COLO668 (cell line): ENCODE results near the gene GALNT16.
A peak's percentile ranks its signal among the peaks of the same experiment; 100 is the strongest.

Experiments used
- DNase-seq: peaks from one replicate; lab custom pipeline; 2025; ENCODE audit not compliant: unreplicated experiment; lab: John Stamatoyannopoulos, UW

GALNT16 gene

DNA sequence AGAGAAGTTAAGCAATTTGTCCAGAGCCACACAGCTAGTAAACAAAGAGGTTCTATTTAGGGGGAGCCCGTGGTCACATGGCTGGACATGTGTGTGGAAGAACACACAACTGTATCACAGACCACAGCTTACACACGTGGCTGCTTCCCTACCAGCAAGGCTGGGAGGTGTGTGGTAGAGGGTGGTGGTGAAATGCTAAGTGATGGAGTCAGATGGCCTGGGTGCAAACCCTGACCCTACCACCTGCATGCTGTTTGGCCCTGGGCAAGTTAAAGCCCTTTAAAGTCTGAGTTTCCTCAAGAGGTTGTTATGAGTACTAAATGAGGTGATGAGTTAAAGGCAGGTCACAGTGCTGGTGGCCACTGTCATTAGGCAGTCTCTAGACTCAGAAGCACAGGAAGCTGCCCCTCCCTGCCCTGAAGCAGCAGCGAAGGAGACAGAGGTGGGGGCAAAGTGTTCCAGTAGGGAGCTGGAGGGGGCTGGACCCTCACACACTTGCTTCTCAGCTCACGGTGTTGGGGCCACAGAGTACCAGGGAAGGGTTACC is 73.9 kb downstream of the GALNT16 start:
- DNase-seq = no peak

DNA sequence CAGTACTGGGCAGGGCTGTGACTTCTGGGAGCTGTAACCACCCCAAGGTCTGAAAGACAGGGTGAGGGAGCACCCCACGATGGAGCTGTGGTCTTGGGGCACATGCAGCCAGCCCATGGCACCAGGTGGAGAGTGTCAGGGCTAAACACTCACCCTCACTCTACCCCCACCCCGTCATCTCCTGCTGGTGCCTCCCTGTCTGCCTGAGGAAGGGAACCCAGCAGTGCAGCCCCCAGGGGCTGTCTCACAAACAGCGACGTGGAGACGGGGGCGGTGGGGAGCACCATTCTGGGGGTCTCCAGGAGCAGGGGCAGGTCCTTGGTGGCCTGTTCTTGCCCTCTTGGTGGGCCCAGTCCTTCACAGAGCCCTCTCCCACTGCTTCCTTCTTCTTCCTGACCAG is 74.6 kb downstream of the GALNT16 start:
- no peak for DNase-seq

DNA sequence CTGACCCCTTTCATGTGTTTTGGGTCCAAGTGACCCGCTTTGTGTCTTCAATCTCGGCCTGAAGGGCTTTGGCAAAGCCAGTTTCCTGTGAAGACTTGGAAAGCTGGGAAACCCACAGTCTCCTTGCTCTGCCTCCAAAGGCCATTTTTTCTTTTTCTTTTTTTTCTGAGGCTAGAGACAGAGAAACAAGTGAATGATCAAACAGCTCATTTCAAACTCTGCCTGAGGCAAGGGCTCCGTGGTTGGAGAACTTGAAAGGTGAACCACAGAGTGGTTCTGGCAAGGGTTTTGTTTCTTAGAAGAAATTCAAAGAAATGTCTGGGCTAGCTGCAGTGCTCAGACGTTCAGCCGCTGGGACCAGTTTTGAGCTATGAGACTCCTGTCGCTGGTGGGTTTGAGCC is 75.4 kb downstream of the GALNT16 start:
- DNase-seq = no peak

DNA sequence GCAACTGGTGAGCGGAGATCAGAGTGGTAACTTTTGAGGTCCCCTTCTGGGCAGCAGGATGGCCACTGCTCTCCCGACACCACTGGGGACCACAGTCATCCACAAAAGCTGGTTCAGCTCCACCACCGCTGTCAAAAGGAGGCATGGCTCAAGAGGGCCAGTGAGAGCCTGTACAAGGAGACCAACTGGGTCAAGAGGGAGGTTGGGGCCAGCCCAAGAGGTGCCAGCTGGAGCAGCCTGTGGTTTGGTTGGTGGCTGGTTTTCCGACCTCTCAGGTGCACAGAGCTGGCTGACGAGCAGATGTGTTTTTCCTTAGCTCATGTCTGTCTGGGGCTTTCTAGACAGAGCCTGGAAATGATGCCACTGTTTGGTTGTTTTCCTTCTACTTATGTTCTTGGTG is 78.0 kb downstream of the GALNT16 start:
- DNase-seq = no peak

DNA sequence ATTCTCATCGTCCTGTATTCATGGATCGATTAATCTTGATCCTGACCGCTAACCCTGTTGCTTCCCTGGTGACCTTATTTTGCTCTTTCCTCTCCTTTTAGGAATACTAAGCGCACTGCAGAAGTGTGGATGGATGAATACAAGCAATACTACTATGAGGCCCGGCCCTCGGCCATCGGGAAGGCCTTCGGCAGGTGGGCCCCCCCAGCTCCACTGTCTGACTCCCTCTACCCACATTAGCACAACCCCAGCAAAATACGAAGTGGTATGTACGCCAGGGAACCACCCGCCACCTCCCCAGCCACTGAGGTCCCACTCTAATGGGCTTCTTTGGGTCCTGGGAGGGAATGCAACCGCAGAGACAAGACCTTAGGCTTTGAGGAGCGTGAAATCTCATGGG is 79.5 kb downstream of the GALNT16 start:
- DNase-seq = no peak

DNA sequence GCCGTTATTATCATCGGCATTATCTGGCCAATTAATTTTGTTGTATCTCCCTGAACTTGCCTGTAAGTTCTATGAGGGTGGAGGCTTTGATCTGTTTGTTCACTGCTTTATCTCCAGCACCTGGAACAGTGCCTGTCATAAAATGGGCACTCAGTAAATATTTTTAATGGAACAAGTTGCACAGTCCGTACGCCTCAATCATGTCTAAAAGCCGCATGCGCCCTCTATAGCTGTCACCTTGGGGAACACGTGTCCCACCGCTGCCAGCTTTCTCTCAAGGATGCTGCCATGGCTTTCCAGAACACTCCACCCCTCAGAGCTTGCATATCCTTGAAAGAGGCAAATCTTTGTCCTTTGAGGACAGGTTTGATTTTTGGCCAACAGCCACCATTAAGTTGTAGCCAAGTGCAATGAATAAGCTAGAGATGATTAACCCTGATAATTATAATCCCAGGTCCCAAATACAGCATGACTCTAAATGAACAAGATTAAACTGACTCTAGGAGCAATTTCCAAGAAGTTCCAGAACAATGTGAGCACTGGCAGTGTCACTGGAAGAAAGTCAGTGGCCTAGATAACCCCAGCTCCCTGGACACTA is 83.1 kb downstream of the GALNT16 start:
- DNase-seq = no peak

DNA sequence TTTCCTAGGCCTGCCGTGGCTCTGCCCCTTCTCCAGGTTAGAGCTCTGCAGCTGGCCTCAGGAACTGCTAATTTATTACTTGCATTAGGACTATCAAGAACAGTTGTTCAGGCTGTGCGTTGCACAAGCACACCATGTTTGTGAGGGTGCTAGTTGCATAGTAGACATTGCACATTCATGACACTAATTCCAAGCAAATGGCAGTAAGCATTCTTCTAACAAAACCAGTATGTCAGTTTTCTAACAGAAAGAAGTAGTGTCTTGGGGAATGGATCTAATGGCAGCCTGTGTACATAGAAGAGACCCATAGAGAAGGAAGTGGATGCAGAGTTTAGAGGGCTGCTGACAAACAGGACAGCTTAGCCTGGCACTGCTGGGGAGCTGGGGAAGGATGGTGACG is 84.2 kb downstream of the GALNT16 start:
- DNase-seq = no peak

DNA sequence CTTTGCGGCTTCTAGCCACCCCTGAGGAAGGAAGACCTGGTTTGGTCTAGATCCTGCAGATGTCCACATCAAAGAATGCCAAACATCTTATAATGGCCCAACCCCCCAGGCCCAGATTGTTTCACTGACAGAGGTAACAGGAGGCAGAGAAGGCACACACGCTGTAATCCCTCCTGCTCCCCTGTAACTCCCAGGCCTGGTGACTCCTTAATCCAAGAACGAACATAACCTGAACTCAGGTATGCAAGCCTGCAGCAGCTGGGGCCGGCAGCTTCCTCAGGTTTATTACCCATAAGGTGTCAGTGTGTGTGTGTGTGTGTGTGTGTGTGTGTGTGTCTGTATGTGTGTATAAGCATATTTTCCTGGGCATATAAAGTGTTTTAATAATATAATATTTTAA is 85.4 kb downstream of the GALNT16 start:
- no peak for DNase-seq

DNA sequence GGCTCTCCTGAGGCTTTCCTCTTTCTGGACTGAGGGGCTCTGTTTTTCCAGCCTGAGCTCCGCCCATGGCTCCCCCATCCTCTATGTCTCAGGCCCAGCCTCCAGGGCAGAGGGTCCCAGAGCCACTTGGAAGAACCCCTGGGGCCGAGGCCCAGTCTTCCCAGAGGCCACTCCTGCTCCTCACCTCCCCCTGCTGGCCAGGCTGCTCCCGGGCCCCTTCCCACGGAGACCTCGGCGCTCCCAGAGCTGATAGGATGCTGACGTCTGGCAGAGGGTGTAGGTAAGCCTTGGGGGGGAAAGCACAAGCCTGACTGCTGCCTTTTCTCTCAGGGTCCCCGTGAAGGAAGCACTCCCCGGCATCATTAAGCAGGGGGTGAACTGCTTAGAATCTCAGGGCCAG is 86.8 kb downstream of the GALNT16 start:
- DNase-seq = peak; percentile 53

DNA sequence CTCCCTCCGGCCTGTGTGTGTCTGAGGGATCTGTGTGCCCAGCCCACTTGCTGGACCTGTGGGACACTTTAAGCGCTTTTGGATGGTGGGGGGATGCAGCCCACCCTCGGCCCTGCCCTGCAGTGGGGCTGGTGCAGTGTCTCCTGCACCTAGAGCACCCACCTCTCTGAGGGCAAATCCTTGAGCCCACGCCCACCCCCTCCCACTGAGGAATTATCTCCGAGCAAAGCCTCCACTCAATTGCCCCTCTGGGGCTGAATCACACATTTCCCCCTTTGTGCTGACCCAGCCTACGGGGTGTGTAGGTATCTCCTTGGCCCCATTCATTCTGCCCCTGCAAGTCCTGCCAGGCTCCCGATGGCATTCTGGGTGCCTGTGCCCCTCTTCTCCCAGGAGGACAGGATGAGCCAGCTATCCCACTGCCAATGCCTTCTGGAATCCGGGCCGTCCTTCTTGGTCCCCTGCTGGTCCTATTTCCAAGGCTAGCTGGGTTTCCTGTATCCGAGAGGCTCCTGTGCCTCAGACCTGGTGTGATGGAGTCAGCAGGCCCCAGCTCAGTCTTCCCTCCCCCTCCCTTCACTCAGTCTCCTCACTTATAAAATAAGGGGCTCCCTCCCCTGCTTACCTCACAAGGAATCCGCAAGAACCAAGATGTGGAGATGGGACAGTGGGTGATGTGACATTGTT is 89.3 kb downstream of the GALNT16 start:
- no peak for DNase-seq

DNA sequence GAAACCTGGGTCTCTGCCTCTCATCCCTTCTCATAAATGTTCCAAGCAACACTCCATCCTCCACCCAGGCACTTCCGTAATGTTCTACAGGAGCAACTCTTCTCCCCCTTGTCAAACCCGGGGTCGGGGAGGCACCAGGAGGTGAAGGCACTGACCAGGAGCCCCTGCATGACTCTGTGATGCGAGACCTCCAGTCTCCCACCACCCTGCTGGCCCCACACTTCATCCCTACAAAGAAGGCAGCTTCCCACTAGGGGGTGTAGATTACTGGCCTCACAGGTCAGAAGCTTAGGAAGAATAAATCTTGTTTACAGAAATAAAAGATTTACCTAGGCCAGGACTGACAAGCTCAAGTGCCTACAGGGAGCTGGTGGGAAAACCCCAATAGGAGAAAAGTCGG is 90.9 kb downstream of the GALNT16 start:
- no peak for DNase-seq

DNA sequence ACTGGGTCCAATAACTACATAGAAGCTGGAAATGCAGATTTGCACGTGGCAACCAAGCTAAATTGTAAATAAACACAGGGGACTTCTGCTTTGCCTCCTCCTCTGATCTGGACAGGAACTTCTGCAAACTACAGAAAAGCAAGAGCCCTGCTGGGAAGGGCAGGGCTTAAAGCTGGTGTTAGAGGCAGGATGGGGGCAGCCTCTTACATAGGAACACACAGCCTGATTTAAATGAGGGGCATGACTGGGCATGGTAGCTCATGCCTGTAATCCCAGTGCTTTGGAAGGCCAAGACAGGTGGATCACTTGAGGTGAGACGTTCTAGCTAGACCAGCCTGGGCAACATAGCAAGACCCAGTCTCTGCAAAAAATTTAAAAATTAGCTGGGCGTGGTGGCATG is 91.4 kb downstream of the GALNT16 start:
- no peak for DNase-seq

DNA sequence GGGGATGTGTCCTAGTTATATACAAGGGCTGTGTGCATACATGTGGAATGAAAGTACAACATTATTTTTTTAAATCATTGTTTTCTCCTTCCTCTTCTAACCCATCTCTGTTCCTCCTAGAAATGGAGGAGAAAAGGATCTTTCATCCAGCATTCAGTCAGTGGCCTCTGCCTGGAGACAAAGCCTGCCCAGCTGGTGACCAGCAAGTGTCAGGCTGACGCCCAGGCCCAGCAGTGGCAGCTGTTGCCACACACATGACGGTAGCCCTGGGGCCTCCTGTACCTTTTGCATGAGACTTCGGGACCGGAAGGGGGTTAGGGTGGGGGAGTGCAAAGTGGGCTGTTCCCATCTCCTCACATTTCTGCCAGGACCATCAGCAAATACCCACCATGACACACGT is 92.0 kb downstream of the GALNT16 start:
- no peak for DNase-seq

DNA sequence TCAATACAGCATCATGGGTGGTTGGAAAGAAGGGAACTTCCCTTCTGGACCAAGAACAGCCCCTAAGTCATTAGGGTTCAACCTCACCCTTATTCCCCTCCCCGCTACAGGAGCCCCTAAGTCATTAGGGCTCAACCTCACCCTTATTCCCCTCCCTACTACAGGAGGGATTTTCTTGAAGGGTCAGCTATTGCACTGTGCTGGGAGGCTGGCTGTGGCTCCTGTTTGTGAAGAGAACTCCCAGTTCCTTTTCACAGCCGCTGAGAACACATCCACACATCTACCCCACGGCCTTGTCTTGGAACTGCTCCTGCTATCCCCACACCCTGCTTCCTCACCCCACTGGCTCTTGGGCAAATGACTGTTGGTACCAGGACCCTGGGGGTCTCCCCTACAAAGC is 93.2 kb downstream of the GALNT16 start:
- DNase-seq = no peak

DNA sequence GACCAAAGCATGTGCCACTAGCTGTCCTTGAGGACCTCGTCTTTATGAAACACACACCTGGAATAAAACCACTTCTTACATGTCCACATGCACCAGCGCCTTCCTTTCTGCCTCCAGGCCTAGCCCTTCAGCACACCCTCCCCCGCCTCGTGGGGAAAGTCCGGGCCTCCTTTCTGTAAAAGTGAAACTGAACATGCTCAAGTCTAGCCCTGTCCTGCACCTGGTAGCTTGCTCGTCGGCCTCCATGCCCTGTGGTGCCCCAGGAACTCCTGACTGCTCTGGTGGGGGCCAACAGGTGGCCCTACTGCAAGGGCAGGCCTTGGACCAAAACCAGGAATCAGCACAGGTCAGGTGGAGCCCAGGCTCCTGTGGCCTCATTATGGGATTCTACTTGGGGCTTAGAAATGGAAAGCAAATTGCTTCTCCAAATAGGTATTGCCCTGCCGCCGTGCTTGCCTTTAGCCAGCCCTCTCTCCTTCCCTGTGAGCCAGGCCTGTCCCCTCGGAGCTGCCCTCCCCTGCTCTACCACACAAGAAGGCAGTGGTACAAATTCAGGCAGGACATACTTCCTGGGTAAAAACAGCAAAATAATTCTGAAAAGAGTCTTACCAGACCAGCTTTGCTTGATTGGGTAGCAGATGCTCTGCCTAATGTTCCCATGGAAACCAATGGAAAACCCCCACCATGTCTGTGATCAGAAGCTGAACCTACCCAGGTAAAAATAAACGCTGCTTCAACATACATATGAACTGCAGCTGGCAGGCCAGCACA is 94.6 kb downstream of the GALNT16 start:
- DNase-seq = peak; percentile 59

DNA sequence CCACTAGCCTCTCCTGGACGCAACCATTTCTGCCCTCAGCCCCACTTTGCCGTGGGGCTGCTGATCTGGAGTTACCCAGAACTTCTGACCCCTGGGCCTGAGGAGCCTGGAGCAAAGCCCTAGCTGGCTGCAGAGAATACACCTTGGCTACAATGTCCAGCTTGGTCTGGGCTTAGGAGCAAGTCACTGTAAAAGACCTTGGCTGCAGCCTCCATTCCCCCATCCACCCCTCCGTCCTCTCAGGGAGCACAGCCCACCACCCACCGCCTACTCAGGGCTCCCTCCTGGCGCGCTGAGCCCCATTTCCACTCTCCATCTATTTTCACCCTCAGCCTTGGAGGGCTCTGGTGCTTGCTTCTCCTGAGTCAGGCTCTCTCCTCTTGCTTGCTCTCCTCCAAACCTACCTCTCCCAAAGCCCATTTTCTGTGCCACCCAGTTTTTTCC is 95.2 kb downstream of the GALNT16 start:
- DNase-seq = no peak

DNA sequence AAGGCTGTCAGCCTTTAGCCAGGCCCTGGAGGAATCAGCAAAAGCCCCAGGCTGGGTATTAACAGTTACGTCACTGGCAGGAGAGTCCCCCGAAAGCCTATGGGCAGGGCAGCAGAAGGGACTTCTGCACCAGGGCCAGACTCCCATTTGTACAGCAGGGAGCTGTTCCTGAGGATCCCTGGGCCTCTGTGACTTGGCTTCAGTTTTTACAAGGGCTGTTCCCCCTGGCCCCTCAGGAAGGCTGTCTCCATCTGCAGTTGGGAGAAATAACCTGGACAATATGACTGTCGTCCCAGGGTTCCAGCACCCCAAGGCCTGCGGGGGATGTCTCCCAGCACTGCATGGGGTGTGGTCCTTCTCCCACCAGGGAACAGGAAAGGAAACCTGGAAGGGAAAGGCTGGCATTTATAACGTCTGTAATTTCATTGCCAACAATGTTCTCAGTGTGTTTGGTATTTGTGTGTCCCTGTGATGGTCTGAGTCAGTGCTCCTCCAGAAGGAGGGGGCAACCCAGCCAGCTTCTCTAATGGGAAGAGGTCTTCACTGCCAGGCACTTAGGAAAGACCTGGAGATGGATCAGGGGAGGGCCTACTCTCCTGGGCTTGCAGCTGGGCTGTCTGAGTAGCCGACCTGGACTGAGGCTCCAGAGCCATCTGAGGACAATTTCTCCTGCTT is 95.8 kb downstream of the GALNT16 start:
- no peak for DNase-seq

DNA sequence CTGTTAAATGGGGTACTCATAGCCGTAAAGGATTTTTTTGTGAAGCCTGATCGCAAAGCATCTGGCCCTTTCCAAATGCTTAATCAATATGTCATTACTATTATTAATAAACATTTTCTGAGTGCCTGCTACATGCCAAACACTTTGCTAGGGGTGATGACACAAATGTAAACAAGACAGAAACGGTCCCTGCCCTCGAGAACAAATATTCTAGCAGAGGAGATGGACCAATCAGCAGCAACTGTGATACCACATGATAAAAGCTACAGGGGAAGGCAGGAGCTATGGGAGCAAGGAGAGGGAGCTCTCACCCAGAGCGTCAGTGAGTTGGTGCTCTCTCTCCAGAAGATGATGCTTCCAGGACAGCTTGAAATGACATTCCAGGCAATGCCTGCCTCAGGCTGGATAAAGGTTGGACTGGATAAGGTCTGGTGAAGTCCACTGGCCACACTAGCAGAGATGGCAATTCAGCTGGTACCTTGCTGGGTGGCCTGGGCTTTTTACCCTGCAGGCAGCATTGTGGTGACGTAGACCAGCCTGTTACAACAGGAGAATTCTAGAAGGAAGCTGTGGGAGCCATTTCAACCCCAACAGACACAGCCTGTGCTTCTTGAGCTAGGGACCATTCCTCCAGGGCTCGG is 97.1 kb downstream of the GALNT16 start:
- DNase-seq = no peak

DNA sequence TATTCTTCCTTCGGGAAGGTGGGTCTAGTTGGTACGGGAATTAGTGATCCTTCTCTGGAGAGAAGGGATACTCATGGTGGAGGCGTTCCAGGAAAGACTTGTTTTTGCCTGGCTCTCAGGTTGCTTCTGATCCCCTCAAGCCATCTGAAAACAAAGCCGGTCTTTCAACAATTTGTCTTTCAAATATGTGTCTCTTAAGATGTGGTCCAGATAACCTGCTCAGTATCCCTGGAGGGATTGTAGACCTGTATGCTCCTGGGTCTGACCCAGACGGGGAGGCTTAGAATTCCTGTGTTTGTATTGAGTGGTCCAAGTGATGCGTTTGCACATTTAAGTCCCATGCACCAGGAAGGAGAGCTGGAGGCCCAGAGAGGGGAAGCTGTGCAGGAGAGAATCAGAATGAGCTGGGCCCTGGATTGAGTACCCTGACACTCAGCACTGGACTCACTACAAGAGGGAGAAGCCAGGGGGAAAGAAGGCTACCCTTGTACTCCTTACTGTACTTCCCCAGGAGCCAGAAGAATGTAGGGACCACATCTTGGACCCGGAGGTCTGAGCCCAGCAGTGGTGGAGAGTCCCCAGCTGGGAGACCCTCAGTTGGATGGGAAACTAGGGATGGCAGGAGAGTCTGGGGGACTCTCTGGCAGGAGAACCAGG is 97.7 kb downstream of the GALNT16 start:
- DNase-seq = no peak

DNA sequence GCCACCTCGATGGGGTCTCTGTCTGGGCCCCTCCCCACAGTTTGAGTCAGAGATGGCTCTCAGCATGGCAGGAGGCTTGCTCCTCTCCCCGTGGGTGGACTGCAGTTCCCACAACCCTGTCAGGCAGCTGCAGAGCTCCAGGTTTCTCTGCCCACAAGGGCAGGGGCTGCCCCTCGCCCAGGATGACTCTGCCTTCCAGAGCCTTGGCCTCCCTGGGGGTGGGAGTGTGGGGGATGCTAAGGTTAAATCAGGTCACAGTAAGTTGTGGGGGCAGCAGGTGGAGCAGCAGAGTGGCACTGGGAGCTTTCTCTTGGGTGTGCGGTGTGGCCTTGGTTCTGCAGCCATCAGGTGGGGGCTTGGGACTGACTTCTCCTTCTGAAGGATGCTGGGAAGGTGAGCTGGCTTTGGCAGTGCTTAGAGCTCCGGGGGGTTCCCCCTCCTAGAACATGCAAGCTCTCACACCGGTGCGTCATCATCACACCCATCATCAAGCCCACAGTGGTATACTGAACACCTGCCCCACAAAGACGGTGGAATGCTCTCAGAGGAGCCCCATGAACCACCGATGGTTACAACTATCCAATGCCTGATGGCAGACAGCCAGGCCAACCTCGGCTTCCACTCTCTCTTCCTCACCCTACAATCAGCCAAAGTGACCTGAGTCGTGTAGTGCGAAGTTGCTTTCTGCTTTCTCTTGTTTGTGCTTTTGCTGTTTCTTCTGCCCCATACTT is 98.4 kb downstream of the GALNT16 start:
- DNase-seq = no peak
